PC-9 (cell line): ENCODE data around the gene DENND1A. TPM values are rescaled to one million over a fixed set of nuclear protein-coding genes. Genes with fewer than 3 reads are reported as not detected.

ENCODE experiments used
- BruUV-seq: library from RNA; stranded (reverse); fragments of 400-500 nt; replicated peaks from 2 replicates; lab custom pipeline; 2021; lab: Mats Ljungman, UMichigan
- CTCF ChIA-PET: fragments of 300-600 bp; sonication (Branson Sonifier 250); formaldehyde crosslinking; loops from one replicate; lab custom pipeline; 2022; ENCODE audit warnings: antibody characterized with exemption; lab: Charles Lee
- POLR2A ChIA-PET: fragments of 300-600 bp; sonication (Branson Sonifier 250); formaldehyde crosslinking; loops from one replicate; lab custom pipeline; 2022; ENCODE audit warnings: antibody characterized with exemption; ENCODE audit not compliant: unreplicated experiment; lab: Charles Lee
- DNase-seq, 2 experiments: peaks; one replicate each; pipeline versions ENCODE4 v3.0.0 to v3.0.0-alpha.2; 2015 to 2022; ENCODE audit warnings: mixed read lengths in 1 of 2
- H2AFZ ChIP-seq: fragments of 200-600 bp; sonication (generic); 2 replicates; pipeline ENCODE4 v1.8.1; 2017; ENCODE audit warnings: antibody characterized with exemption
- H3F3A ChIP-seq: fragments of 200-600 bp; sonication (generic); 2 replicates; pipeline ENCODE4 v1.8.1; 2017; ENCODE audit warnings: antibody characterized with exemption, mild to moderate bottlenecking, low read depth; ENCODE audit not compliant: insufficient read depth
- H3K27ac ChIP-seq: fragments of 200-600 bp; sonication (generic); 2 replicates; pipeline ENCODE4 v1.6.1; 2016; ENCODE audit warnings: mixed run types
- H3K27me3 ChIP-seq: fragments of 200-600 bp; sonication (generic); 2 replicates; pipeline ENCODE4 v1.6.1; 2016; ENCODE audit warnings: low read depth, mixed run types; ENCODE audit not compliant: insufficient read depth
- H3K36me3 ChIP-seq: fragments of 200-600 bp; sonication (generic); 2 replicates; pipeline ENCODE4 v1.6.1; 2016; ENCODE audit warnings: low read depth, mixed run types
- H3K4me1 ChIP-seq: fragments of 200-600 bp; sonication (generic); replicated peaks from 2 replicates; pipeline ENCODE4 v1.6.1; 2016; ENCODE audit warnings: mixed run types; ENCODE audit not compliant: insufficient read depth
- H3K4me2 ChIP-seq: fragments of 200-600 bp; sonication (generic); 2 replicates; pipeline ENCODE4 v1.6.1; 2017; ENCODE audit warnings: mixed run types
- H3K4me3 ChIP-seq: fragments of 200-600 bp; sonication (generic); 2 replicates; pipeline ENCODE4 v1.6.1; 2016; ENCODE audit warnings: mixed run types
- H3K79me2 ChIP-seq: fragments of 200-600 bp; sonication (generic); 2 replicates; pipeline ENCODE4 v1.6.1; 2017; ENCODE audit warnings: low read depth, mixed run types
- H3K9me2 ChIP-seq: fragments of 200-600 bp; sonication (generic); 2 replicates; pipeline ENCODE4 v1.8.1; 2017; ENCODE audit warnings: mild to moderate bottlenecking; ENCODE audit not compliant: insufficient read depth
- H3K9me3 ChIP-seq: fragments of 200-600 bp; sonication (generic); 2 replicates; pipeline ENCODE4 v1.8.1; 2016; ENCODE audit warnings: low read depth; ENCODE audit not compliant: insufficient read depth
- H4K20me1 ChIP-seq: fragments of 200-600 bp; sonication (generic); 2 replicates; pipeline ENCODE4 v1.8.1; 2017; ENCODE audit not compliant: insufficient read depth
- CTCF ChIP-seq: fragments of 200-600 bp; sonication (generic); conservative IDR thresholded peaks from 2 replicates; pipeline ENCODE4 v1.6.1; 2017; ENCODE audit warnings: mixed run types, antibody characterized with exemption, mild to moderate bottlenecking, moderate library complexity
- EZH2 ChIP-seq: fragments of 200-600 bp; sonication (generic); IDR thresholded peaks from 2 replicates; pipeline ENCODE4 v1.8.0; 2017; ENCODE audit warnings: antibody characterized with exemption, low read depth
- intact Hi-C: fragments of 100-400 bp; cut with micrococcal nuclease; formaldehyde crosslinking; loops from one replicate; pipeline ENCODE4 v1.10.0; 2022; ENCODE audit not compliant: unreplicated experiment
- total RNA-seq: library from RNA; stranded (reverse); gene quantifications from 2 replicates; pipeline ENCODE4 v1.2.3, GENCODE V29; 2021

The DENND1A gene
- total RNA-seq, 1 experiment from 2014 or later: 37.7 TPM

- Histone ChIP-seq H3K9me3 (no peaks in the 10 kb centered on the region), H3K27me3 (no peaks in the 10 kb centered on the region), H3K79me2 (no peaks in the 10 kb centered on the region), H2AFZ (no peak overlapping the region), H3K4me1 (no peaks in the 10 kb centered on the region), H3K36me3 (no peaks in the 10 kb centered on the region), H3F3A (no peaks in the 10 kb centered on the region), H4K20me1 (no peaks in the 10 kb centered on the region), H3K9me2 (no peaks in the 10 kb centered on the region), H3K4me2 (no peak overlapping the region), H3K27ac (no peak overlapping the region), H3K4me3 (no peak overlapping the region)
- DNase-seq: no peak
- BruUV-seq: no TSS peak
- no peak for TF ChIP-seq EZH2
- no peak for TF ChIP-seq CTCF
- intact Hi-C loops: no loop called here
- ChIA-PET POLR2A (no interaction called here), CTCF (no interaction called here)
These were observed 374.3 kb downstream of the DENND1A start for GRCh38 chr9:123555646-123556045.

GRCh38 chr9:123552530-123552929 is 377.4 kb downstream of the DENND1A start:
- Histone ChIP-seq H3K4me3 (no peak overlapping the region), H2AFZ (no peak overlapping the region), H3K9me2 (no peaks in the 10 kb centered on the region), H3K27me3 (no peaks in the 10 kb centered on the region), H3K4me1 (no peaks in the 10 kb centered on the region), H3K36me3 (no peaks in the 10 kb centered on the region), H3K4me2 (no peak overlapping the region), H3K27ac (no peak overlapping the region), H4K20me1 (no peaks in the 10 kb centered on the region), H3K79me2 (no peaks in the 10 kb centered on the region), H3K9me3 (no peaks in the 10 kb centered on the region), H3F3A (no peaks in the 10 kb centered on the region)
- BruUV-seq: no TSS peak
- intact Hi-C loops: no loop called here
- POLR2A ChIA-PET: no interaction called here
- TF ChIP-seq CTCF (no peak), EZH2 (no peak)
- CTCF ChIA-PET: no interaction called here
- no peak for DNase-seq

GRCh38 chr9:123551734-123552133 is 378.2 kb downstream of the DENND1A start:
- H3K4me2 ChIP-seq: no peak overlapping the region
- no peak overlapping the region for H3K27ac ChIP-seq
- H3K36me3 ChIP-seq: no peaks in the 10 kb centered on the region
- H3K9me3 ChIP-seq: no peaks in the 10 kb centered on the region
- no peak for DNase-seq
- no peaks in the 10 kb centered on the region for H3F3A ChIP-seq
- CTCF ChIA-PET: interaction anchor here (0.7 kb wide), 1 partner anchor 16 kb away, joined by 3 read pairs; no protein-coding TSS in a partner anchor
- POLR2A ChIA-PET: no interaction called here
- no peaks in the 10 kb centered on the region for H3K9me2 ChIP-seq
- H3K4me1 ChIP-seq: no peaks in the 10 kb centered on the region
- H3K79me2 ChIP-seq: no peaks in the 10 kb centered on the region
- H3K27me3 ChIP-seq: no peaks in the 10 kb centered on the region
- H3K4me3 ChIP-seq: no peak overlapping the region
- no peaks in the 10 kb centered on the region for H4K20me1 ChIP-seq
- TF ChIP-seq EZH2: no peak
- no peak for TF ChIP-seq CTCF
- no peak overlapping the region for H2AFZ ChIP-seq
- no TSS peak for BruUV-seq
- intact Hi-C loops: no loop called here
